Kidney (tissue), 14 donors: ENCODE data around the gene EXOSC7. TPM values are rescaled to one million over a fixed set of nuclear protein-coding genes. Genes with fewer than 3 reads are reported as not detected.

Source experiments
- DNase-seq, 5 donors: peaks; one replicate each; pipeline ENCODE4 v3.0.0-alpha.2; 2013 to 2020
- FAIRE-seq: peaks from 2 replicates; lab custom pipeline; 2012; peaks lifted over from hg19 to GRCh38; lab: Jason Lieb, UNC
- H3K27ac ChIP-seq, 2 donors: one replicate each; pipeline ENCODE4 v1.7.0; 2013; ENCODE audit warnings: low read depth in 2 of 2, low read length in 2 of 2, inconsistent platforms in 1 of 2
- H3K27me3 ChIP-seq: one replicate; pipeline ENCODE4 v1.7.1; 2013; ENCODE audit warnings: low read length, inconsistent platforms; ENCODE audit not compliant: control insufficient read depth, insufficient read depth
- H3K36me3 ChIP-seq, 3 donors: one replicate each; pipeline versions ENCODE4 v1.7.0 to v1.7.1; 2013; ENCODE audit warnings: low read length in 3 of 3, control low read depth in 1 of 3, inconsistent platforms in 1 of 3; ENCODE audit not compliant: insufficient read depth in 3 of 3, control insufficient read depth in 2 of 3
- H3K4me1 ChIP-seq, 3 donors: one replicate each; pipeline versions ENCODE4 v1.7.0 to v1.7.1; 2013; ENCODE audit warnings: low read length in 3 of 3, inconsistent platforms in 1 of 3, low read depth in 1 of 3; ENCODE audit not compliant: control insufficient read depth in 2 of 3, insufficient read depth in 2 of 3
- H3K4me3 ChIP-seq, 3 donors: one replicate each; pipeline versions ENCODE4 v1.7.0 to v1.8.1; 2013; ENCODE audit warnings: low read length in 3 of 3, control low read depth in 1 of 3, inconsistent platforms in 1 of 3
- H3K9ac ChIP-seq, 3 donors: one replicate each; pipeline versions ENCODE4 v1.7.0 to v1.7.1; 2013; ENCODE audit warnings: low read length in 3 of 3, control low read depth in 1 of 3, inconsistent platforms in 1 of 3
- H3K9me3 ChIP-seq, 3 donors: one replicate each; pipeline versions ENCODE4 v1.7.0 to v1.7.1; 2013; ENCODE audit warnings: low read length in 3 of 3, control low read depth in 1 of 3, inconsistent platforms in 1 of 3; ENCODE audit not compliant: control insufficient read depth in 2 of 3, insufficient read depth in 1 of 3
- CTCF ChIP-seq: IDR thresholded peaks from 3 replicates; pipeline ENCODE4 v1.5.1; 2012; ENCODE audit warnings: mild to moderate bottlenecking, moderate library complexity, borderline replicate concordance; ENCODE audit not compliant: insufficient read depth; ENCODE audit errors: extremely low read depth
- intact Hi-C: fragments of 100-400 bp; cut with DNase I; formaldehyde crosslinking; loops from one replicate; pipeline ENCODE4 v1.11.1; 2022
- polyA plus RNA-seq: library from polyadenylated mRNA; stranded (reverse); fragments of 350-450 nt; fragmentation: Illumina TruSeq; extraction: RNeasy Lipid Tissue Mini Kit (QIAGEN cat#74804); gene quantifications from one replicate; pipeline ENCODE4 v1.2.3, GENCODE V29; 2014; ENCODE audit warnings: low read depth, low replicate concordance; ENCODE audit not compliant: insufficient read depth
- total RNA-seq: library from RNA; stranded (reverse); fragmentation: NEBNext Ultra II Directional; extraction: Animal tissue kit (Norgen Biotek cat#: 25700); gene quantifications from one replicate; pipeline ENCODE4 v1.2.1, GENCODE V29; 2021
- donor health status: control.
- donor health status: control.
- donor health status: control.
- donor health status: control.
- donor health status: control.
- donor health status: DM: yes; HTN: yes; CAD: no.
- donor health status: Normal renal cell carcinoma (clear cell type).

Gene EXOSC7
- total and polyA plus RNA-seq, 2 donors from 2014 or later: 43.8 to 71.8 TPM

- no peaks in the 10 kb centered on the region for H3K36me3 ChIP-seq
- peaks cover 0 to 10% (median 4%) of the 10 kb centered on the region in 3 donors for H3K4me1 ChIP-seq
- intact Hi-C loops: no loop called here
- H3K9me3 ChIP-seq: no peaks in the 10 kb centered on the region
- DNase-seq: no peak
- no peak for FAIRE-seq
- H3K27ac ChIP-seq: no peak overlapping the region
- H3K9ac ChIP-seq: no peak overlapping the region
- H3K4me3 ChIP-seq: no peak overlapping the region
- TF ChIP-seq CTCF: no peak
- no peaks in the 10 kb centered on the region for H3K27me3 ChIP-seq
Observed at GRCh38 chr3:44966795-44967278, 9.2 kb upstream of the EXOSC7 start.

- no peak for FAIRE-seq
- no peak for TF ChIP-seq CTCF
- H3K4me3 ChIP-seq: no peak overlapping the region
- intact Hi-C loops: no loop called here
- no peak for DNase-seq
- no peak overlapping the region for H3K9ac ChIP-seq
- H3K9me3 ChIP-seq: no peaks in the 10 kb centered on the region
- no peaks in the 10 kb centered on the region for H3K36me3 ChIP-seq
- no peak overlapping the region for H3K27ac ChIP-seq
- H3K27me3 ChIP-seq: no peaks in the 10 kb centered on the region
- peaks cover 0 to 13% (median 4%) of the 10 kb centered on the region in 3 donors for H3K4me1 ChIP-seq
Observed at GRCh38 chr3:44968447-44968858, 7.6 kb upstream of the EXOSC7 start.

GRCh38 chr3:44969154-44969827 is 6.8 kb upstream of the EXOSC7 start:
- no peak for TF ChIP-seq CTCF
- no peak for FAIRE-seq
- Histone ChIP-seq H3K36me3 (no peaks in the 10 kb centered on the region), H3K9me3 (no peaks in the 10 kb centered on the region), H3K4me3 (no peak overlapping the region), H3K27ac (peak overlapping the region in 1 of 2 donors; percentile 41), H3K27me3 (no peaks in the 10 kb centered on the region), H3K9ac (no peak overlapping the region), H3K4me1 (peaks cover 0 to 14% (median 9%) of the 10 kb centered on the region in 3 donors)
- no peak for DNase-seq
- intact Hi-C loops: no loop called here

GRCh38 chr3:44969828-44970179 is 6.2 kb upstream of the EXOSC7 start:
- Histone ChIP-seq H3K27ac (peak overlapping the region in 1 of 2 donors; percentile 41), H3K9me3 (no peaks in the 10 kb centered on the region), H3K27me3 (no peaks in the 10 kb centered on the region), H3K9ac (no peak overlapping the region), H3K4me3 (no peak overlapping the region), H3K4me1 (peaks cover 0 to 19% (median 13%) of the 10 kb centered on the region in 3 donors), H3K36me3 (no peaks in the 10 kb centered on the region)
- intact Hi-C loops: no loop called here
- FAIRE-seq (no peak), DNase-seq (no peak)
- TF ChIP-seq CTCF: no peak
